OCI-LY7 (cell line): ENCODE results near the gene PNMA8B. TPM values are rescaled to one million over a fixed set of nuclear protein-coding genes. Genes with fewer than 3 reads are reported as not detected.

Experiments used
- BruUV-seq: library from RNA; stranded (reverse); fragments of 400-500 nt; replicated peaks from 2 replicates; lab custom pipeline; 2021; lab: Mats Ljungman, UMichigan
- CTCF ChIA-PET: fragments of 300-600 bp; sonication (Branson Sonifier 250); formaldehyde crosslinking; loops from one replicate; lab custom pipeline; 2022; ENCODE audit warnings: antibody characterized with exemption; ENCODE audit not compliant: unreplicated experiment; lab: Charles Lee
- POLR2A ChIA-PET: fragments of 300-600 bp; sonication (Branson Sonifier 250); formaldehyde crosslinking; loops from one replicate; lab custom pipeline; 2022; ENCODE audit warnings: antibody characterized with exemption; lab: Charles Lee
- DNase-seq: peaks from one replicate; pipeline ENCODE4 v3.0.0-alpha.2; 2015; ENCODE audit warnings: low spot score
- H2AFZ ChIP-seq: fragments of 200-600 bp; sonication (generic), shearing (Covaris generic); 2 replicates; pipeline ENCODE4 v1.6.1; 2014; ENCODE audit warnings: mild to moderate bottlenecking, antibody characterized with exemption, low read length, moderate library complexity
- H3K27ac ChIP-seq: fragments of 200-600 bp; sonication (generic); 2 replicates; pipeline ENCODE4 v1.5.1; 2014; ENCODE audit warnings: mixed run types, low read depth, mild to moderate bottlenecking, moderate library complexity, low read length, inconsistent platforms; ENCODE audit not compliant: poor library complexity, severe bottlenecking
- H3K36me3 ChIP-seq: fragments of 200-600 bp; sonication (generic); 2 replicates; pipeline ENCODE4 v1.6.1; 2014; ENCODE audit warnings: mild to moderate bottlenecking, antibody characterized with exemption, low read length, moderate library complexity, mixed read lengths; ENCODE audit not compliant: insufficient read depth
- H3K4me1 ChIP-seq: fragments of 200-600 bp; sonication (generic); 2 replicates; pipeline ENCODE4 v1.5.1; 2014; ENCODE audit warnings: mild to moderate bottlenecking, low read length; ENCODE audit not compliant: insufficient read depth, poor library complexity, severe bottlenecking
- H3K4me2 ChIP-seq: fragments of 200-600 bp; sonication (generic); 2 replicates; pipeline ENCODE4 v1.6.1; 2014; ENCODE audit warnings: mild to moderate bottlenecking, low read length
- H3K4me3 ChIP-seq: fragments of 200-600 bp; sonication (generic); 2 replicates; pipeline ENCODE4 v1.5.1; 2014; ENCODE audit warnings: mild to moderate bottlenecking, low read depth, low read length; ENCODE audit not compliant: poor library complexity, severe bottlenecking
- H3K79me2 ChIP-seq: fragments of 200-600 bp; sonication (generic); 2 replicates; pipeline ENCODE4 v1.6.1; 2016; ENCODE audit warnings: low read depth, mild to moderate bottlenecking, low read length, moderate library complexity, mixed read lengths; ENCODE audit not compliant: insufficient read depth
- H3K9me2 ChIP-seq: fragments of 200-600 bp; sonication (generic); 2 replicates; pipeline ENCODE4 v1.6.1; 2016; ENCODE audit warnings: mild to moderate bottlenecking, low read length, mixed read lengths; ENCODE audit not compliant: insufficient read depth
- H3K9me3 ChIP-seq: fragments of 200-600 bp; sonication (generic); 2 replicates; pipeline ENCODE4 v1.6.1; 2014; ENCODE audit warnings: mild to moderate bottlenecking, mixed run types, low read length, mixed read lengths
- H4K20me1 ChIP-seq: fragments of 200-600 bp; sonication (generic); 2 replicates; pipeline ENCODE4 v1.6.1; 2014; ENCODE audit warnings: mild to moderate bottlenecking, antibody characterized with exemption, low read length, moderate library complexity, mixed read lengths; ENCODE audit not compliant: insufficient read depth
- EZH2phosphoT487 ChIP-seq: fragments of 200-600 bp; sonication (generic); IDR thresholded peaks from 2 replicates; pipeline ENCODE4 v1.6.1; 2018; ENCODE audit warnings: low read depth, borderline replicate concordance, mild to moderate bottlenecking, mixed run types, antibody characterized with exemption, low read length, moderate library complexity, mixed read lengths
- intact Hi-C: fragments of 100-400 bp; cut with micrococcal nuclease; formaldehyde crosslinking; loops from one replicate; pipeline ENCODE4 v1.10.0; 2022; ENCODE audit not compliant: unreplicated experiment
- total RNA-seq, 2 experiments: library from RNA; depleted of rRNA in 1 of 2; stranded (reverse); fragments of >200 nt in 1 of 2; shearing (Covaris generic) in 1 of 2; gene quantifications; 2 replicates each; pipeline ENCODE4 v1.2.3, GENCODE V29; 2014 to 2022
- TF ChIP-seq, protein P1 (sequence below): fragments of 200-600 bp; sonication (generic); conservative IDR thresholded peaks from 2 replicates; pipeline ENCODE4 v1.5.1; 2014; ENCODE audit warnings: mild to moderate bottlenecking, antibody characterized with exemption, low read length, moderate library complexity, mixed read lengths

The PNMA8B gene
- total RNA-seq, 2 experiments from 2014 or later: 0.40 to 2.0 TPM

DNA sequence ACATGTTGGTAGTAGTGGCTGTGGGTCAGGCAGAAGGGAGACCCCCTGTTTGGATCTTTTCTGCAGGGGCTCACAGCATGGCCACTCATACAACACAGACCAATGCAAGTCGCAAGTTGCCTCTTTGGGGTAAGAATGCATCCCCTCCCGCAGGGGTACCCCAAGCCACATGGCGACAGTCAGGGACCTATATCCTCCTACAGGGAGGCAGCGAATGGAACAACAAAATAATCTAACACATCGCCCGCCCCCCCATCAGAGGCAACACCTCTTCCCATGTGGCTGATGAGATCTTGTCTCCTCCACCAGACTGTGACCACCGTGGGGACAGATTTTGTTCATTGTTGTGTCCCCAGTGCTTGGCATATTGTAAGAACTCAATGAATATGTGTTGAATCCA is 40.7 kb upstream of the PNMA8B start:
- no peak overlapping the region for H3K4me2 ChIP-seq
- no peak for TF ChIP-seq EZH2phosphoT487
- TF ChIP-seq, protein P1, sequence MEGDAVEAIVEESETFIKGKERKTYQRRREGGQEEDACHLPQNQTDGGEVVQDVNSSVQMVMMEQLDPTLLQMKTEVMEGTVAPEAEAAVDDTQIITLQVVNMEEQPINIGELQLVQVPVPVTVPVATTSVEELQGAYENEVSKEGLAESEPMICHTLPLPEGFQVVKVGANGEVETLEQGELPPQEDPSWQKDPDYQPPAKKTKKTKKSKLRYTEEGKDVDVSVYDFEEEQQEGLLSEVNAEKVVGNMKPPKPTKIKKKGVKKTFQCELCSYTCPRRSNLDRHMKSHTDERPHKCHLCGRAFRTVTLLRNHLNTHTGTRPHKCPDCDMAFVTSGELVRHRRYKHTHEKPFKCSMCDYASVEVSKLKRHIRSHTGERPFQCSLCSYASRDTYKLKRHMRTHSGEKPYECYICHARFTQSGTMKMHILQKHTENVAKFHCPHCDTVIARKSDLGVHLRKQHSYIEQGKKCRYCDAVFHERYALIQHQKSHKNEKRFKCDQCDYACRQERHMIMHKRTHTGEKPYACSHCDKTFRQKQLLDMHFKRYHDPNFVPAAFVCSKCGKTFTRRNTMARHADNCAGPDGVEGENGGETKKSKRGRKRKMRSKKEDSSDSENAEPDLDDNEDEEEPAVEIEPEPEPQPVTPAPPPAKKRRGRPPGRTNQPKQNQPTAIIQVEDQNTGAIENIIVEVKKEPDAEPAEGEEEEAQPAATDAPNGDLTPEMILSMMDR: no peak
- no peaks in the 10 kb centered on the region for H3K9me3 ChIP-seq
- no peak for DNase-seq
- H4K20me1 ChIP-seq: no peaks in the 10 kb centered on the region
- H3K4me1 ChIP-seq: no peaks in the 10 kb centered on the region
- no peak overlapping the region for H3K4me3 ChIP-seq
- H3K79me2 ChIP-seq: no peaks in the 10 kb centered on the region
- CTCF ChIA-PET: no interaction called here
- no TSS peak for BruUV-seq
- no peaks in the 10 kb centered on the region for H3K9me2 ChIP-seq
- no peaks in the 10 kb centered on the region for H3K36me3 ChIP-seq
- no peak overlapping the region for H2AFZ ChIP-seq
- H3K27ac ChIP-seq: no peak overlapping the region
- POLR2A ChIA-PET: no interaction called here
- intact Hi-C loops: no loop called here

DNA sequence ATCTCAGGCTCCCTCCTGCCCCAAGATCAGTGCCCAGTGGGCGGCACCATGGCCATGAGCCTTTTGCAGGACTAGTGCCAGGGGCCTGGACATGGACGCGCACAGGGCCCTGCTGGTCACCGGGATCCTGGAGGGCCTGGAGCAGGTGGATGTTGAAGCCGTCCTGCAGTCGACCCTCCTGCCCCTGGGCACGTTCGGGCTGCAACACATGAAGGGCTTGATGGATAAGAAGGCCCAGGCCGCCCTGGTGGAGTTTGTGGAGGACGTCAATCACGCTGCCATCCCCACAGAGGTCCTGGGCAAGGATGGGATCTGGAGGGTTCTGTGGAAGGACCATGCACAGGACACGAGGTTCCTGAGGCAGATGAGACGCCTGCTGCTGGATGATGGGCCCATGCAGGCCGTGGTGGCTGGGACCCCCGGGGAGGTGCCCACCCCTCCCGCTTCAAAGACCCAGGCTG is 38.0 kb upstream of the PNMA8B start:
- intact Hi-C loops: no loop called here
- Histone ChIP-seq H3K36me3 (no peaks in the 10 kb centered on the region), H3K9me2 (no peaks in the 10 kb centered on the region), H3K27ac (no peak overlapping the region), H3K4me1 (no peaks in the 10 kb centered on the region), H3K9me3 (no peaks in the 10 kb centered on the region), H3K79me2 (no peaks in the 10 kb centered on the region), H3K4me3 (no peak overlapping the region), H2AFZ (no peak overlapping the region), H3K4me2 (no peak overlapping the region), H4K20me1 (no peaks in the 10 kb centered on the region)
- CTCF ChIA-PET: no interaction called here
- BruUV-seq: no TSS peak
- POLR2A ChIA-PET: no interaction called here
- no peak for DNase-seq
- TF ChIP-seq, protein P1: no peak
- no peak for TF ChIP-seq EZH2phosphoT487

DNA sequence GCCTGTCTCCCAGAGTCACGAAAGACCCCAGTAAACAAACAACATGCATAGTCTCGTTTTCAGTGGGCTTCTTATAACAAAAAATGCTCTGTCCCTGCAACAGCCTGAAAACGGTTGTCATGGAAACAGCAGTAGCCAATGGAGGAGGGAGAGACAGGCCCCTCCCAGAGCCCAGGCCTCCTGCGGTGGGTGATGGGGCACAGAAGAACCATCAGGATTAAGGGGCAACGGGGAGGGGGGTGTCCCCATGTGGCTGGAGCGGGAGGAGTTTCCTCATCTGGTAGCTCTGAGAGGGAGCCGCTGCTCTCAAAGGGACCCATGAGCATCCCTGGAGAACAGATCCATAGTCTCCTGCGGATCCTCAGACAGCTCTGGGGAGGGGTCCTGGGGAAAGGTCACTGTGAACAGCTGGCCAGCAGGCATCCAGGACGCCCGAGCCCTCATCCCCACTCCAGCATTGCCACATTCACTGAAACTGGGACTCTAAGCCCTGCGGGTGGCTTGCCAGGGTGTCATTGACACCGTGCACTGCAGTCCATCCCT is 37.5 kb upstream of the PNMA8B start:
- H3K4me3 ChIP-seq: no peak overlapping the region
- H3K79me2 ChIP-seq: no peaks in the 10 kb centered on the region
- no peaks in the 10 kb centered on the region for H3K9me2 ChIP-seq
- H3K36me3 ChIP-seq: no peaks in the 10 kb centered on the region
- BruUV-seq: no TSS peak
- CTCF ChIA-PET: no interaction called here
- H3K4me1 ChIP-seq: no peaks in the 10 kb centered on the region
- intact Hi-C loops: no loop called here
- no peaks in the 10 kb centered on the region for H4K20me1 ChIP-seq
- POLR2A ChIA-PET: no interaction called here
- TF ChIP-seq, protein P1: no peak
- TF ChIP-seq EZH2phosphoT487: no peak
- H2AFZ ChIP-seq: no peak overlapping the region
- no peak overlapping the region for H3K27ac ChIP-seq
- H3K9me3 ChIP-seq: no peaks in the 10 kb centered on the region
- DNase-seq: no peak
- H3K4me2 ChIP-seq: no peak overlapping the region
